Karpas-422 (cell line): ENCODE results near the gene FAM184B. TPM values are rescaled to one million over a fixed set of nuclear protein-coding genes. Genes with fewer than 3 reads are reported as not detected.

Experiments
- DNase-seq: peaks from one replicate; pipeline ENCODE4 v3.0.0-alpha.2; 2015
- H2AFZ ChIP-seq: fragments of 200-600 bp; sonication (generic); 2 replicates; pipeline ENCODE4 v1.6.1; 2014; ENCODE audit warnings: antibody characterized with exemption, low read length, mixed read lengths
- H3K27ac ChIP-seq: fragments of 200-600 bp; sonication (generic); 2 replicates; pipeline ENCODE4 v1.5.1; 2014; ENCODE audit warnings: mild to moderate bottlenecking, low read length, moderate library complexity
- H3K27me3 ChIP-seq: fragments of 200-600 bp; sonication (generic); 2 replicates; pipeline ENCODE4 v1.6.1; 2014; ENCODE audit warnings: low read length, mixed read lengths
- H3K36me3 ChIP-seq: fragments of 200-600 bp; sonication (generic); 2 replicates; pipeline ENCODE4 v1.6.1; 2014; ENCODE audit warnings: low read length, mixed read lengths; ENCODE audit not compliant: insufficient read depth
- H3K4me1 ChIP-seq: fragments of 200-600 bp; sonication (generic); 2 replicates; pipeline ENCODE4 v1.6.1; 2014; ENCODE audit warnings: mild to moderate bottlenecking, low read length, mixed read lengths
- H3K4me2 ChIP-seq: fragments of 200-600 bp; sonication (generic); 2 replicates; pipeline ENCODE4 v1.6.1; 2014; ENCODE audit warnings: low read length, low read depth, mild to moderate bottlenecking; ENCODE audit not compliant: poor library complexity, severe bottlenecking
- H3K4me3 ChIP-seq: fragments of 200-600 bp; sonication (generic); 2 replicates; pipeline ENCODE4 v1.5.1; 2014; ENCODE audit warnings: mild to moderate bottlenecking, antibody characterized with exemption, low read length, mixed read lengths
- H3K79me2 ChIP-seq: fragments of 200-600 bp; sonication (generic); 2 replicates; pipeline ENCODE4 v1.6.1; 2014; ENCODE audit warnings: mild to moderate bottlenecking, low read length, mixed read lengths
- H3K9ac ChIP-seq: fragments of 200-600 bp; sonication (generic); 2 replicates; pipeline ENCODE4 v1.6.0; 2014; ENCODE audit warnings: low read length
- H3K9me2 ChIP-seq: fragments of 200-600 bp; sonication (generic), shearing (Covaris generic); replicated peaks from 2 replicates; pipeline ENCODE4 v1.6.0; 2014; ENCODE audit warnings: mild to moderate bottlenecking, low read length, moderate library complexity; ENCODE audit not compliant: insufficient read depth
- H3K9me3 ChIP-seq: fragments of 300-700, 200-600 bp; sonication (generic); 2 replicates; pipeline ENCODE4 v1.6.1; 2014; ENCODE audit warnings: low read length, mixed read lengths
- H4K20me1 ChIP-seq: fragments of 200-600 bp; sonication (generic); 2 replicates; pipeline ENCODE4 v1.6.1; 2014; ENCODE audit warnings: mild to moderate bottlenecking, antibody characterized with exemption, low read length, low read depth; ENCODE audit not compliant: insufficient read depth
- total RNA-seq: library from RNA; depleted of rRNA; stranded (reverse); fragments of >200 nt; shearing (Covaris generic); gene quantifications from 2 replicates; pipeline ENCODE4 v1.2.3, GENCODE V29; 2014; ENCODE audit warnings: low replicate concordance

The FAM184B gene
- total RNA-seq, 1 experiment from 2014 or later = not detected

DNA sequence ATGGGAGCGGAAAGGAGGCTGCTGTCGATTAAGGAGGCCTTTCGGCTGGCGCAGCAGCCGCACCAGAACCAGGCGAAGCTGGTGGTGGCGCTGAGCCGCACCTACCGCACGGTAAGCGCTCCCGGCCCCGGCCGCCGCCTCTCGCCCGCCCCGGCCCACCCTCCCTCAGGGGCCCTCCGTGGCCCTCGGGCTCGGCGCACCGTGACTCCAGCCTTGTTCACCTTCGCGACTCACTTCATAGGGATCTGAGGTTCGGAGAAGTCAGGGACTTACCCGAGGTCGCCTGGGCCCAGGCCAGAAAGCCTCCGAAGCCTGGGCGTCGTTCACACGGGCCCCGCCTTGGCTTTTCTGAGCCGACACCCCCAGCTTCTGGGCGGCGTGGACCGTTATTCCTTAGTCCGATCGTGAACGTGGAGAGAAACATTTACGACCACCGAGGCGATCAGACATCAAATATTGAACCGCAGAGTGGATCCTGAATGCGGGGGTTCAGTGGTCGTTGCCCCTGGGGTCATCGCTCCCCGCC lies 29.7 kb upstream of the FAM184B start:
- peaks cover 48% of the 10 kb centered on the region for H3K4me1 ChIP-seq
- peak overlapping the region; percentile 84 for H3K9ac ChIP-seq
- DNase-seq = no peak
- peaks cover 35% of the 10 kb centered on the region for H4K20me1 ChIP-seq
- H3K36me3 ChIP-seq = peaks cover 57% of the 10 kb centered on the region
- peak overlapping the region; percentile 80 for H3K4me2 ChIP-seq
- peak overlapping the region; percentile 93 for H3K4me3 ChIP-seq
- H2AFZ ChIP-seq = no peak overlapping the region
- no peaks in the 10 kb centered on the region for H3K9me2 ChIP-seq
- no peaks in the 10 kb centered on the region for H3K27me3 ChIP-seq
- peaks cover 96% of the 10 kb centered on the region for H3K79me2 ChIP-seq
- H3K9me3 ChIP-seq = no peaks in the 10 kb centered on the region
- H3K27ac ChIP-seq = peak overlapping the region; percentile 64

- Histone ChIP-seq H3K36me3 (peaks cover 60% of the 10 kb centered on the region), H3K9me3 (no peaks in the 10 kb centered on the region), H4K20me1 (peaks cover 41% of the 10 kb centered on the region), H3K9me2 (no peaks in the 10 kb centered on the region), H2AFZ (no peak within 1 kb of the TSS), H3K4me2 (peak within 1 kb of the TSS; percentile 97), H3K27me3 (no peaks in the 10 kb centered on the region), H3K4me3 (peak within 1 kb of the TSS; percentile 93), H3K79me2 (peaks cover 96% of the 10 kb centered on the region), H3K27ac (peak within 1 kb of the TSS; percentile 81), H3K9ac (peak within 1 kb of the TSS; percentile 93), H3K4me1 (peaks cover 48% of the 10 kb centered on the region)
- peak; percentile 100 for DNase-seq
Measured at GRCh38 chr4:17810260-17811077, 29.0 kb upstream of the FAM184B start, which contains the start of the genes DCAF16 and NCAPG. Gene DCAF16 (minus strand): TSS chr4:17810757. CDS start chr4:17804141, 6,616 bp downstream. Gene NCAPG (plus strand): TSS chr4:17810979. CDS start chr4:17811078, 99 bp downstream.

- H3K4me3 ChIP-seq = peak overlapping the region; percentile 93
- peaks cover 98% of the 10 kb centered on the region for H3K79me2 ChIP-seq
- H3K9me2 ChIP-seq = no peaks in the 10 kb centered on the region
- peak overlapping the region; percentile 81 for H3K27ac ChIP-seq
- peaks cover 48% of the 10 kb centered on the region for H3K4me1 ChIP-seq
- peaks cover 61% of the 10 kb centered on the region for H3K36me3 ChIP-seq
- peaks cover 42% of the 10 kb centered on the region for H4K20me1 ChIP-seq
- no peak overlapping the region for H2AFZ ChIP-seq
- H3K9me3 ChIP-seq = no peaks in the 10 kb centered on the region
- DNase-seq = peak; percentile 57
- no peaks in the 10 kb centered on the region for H3K27me3 ChIP-seq
- H3K4me2 ChIP-seq = peak overlapping the region; percentile 97
- H3K9ac ChIP-seq = peak overlapping the region; percentile 93
Measured at GRCh38 chr4:17809667-17810066, 28.2 kb upstream of the FAM184B start.

DNA sequence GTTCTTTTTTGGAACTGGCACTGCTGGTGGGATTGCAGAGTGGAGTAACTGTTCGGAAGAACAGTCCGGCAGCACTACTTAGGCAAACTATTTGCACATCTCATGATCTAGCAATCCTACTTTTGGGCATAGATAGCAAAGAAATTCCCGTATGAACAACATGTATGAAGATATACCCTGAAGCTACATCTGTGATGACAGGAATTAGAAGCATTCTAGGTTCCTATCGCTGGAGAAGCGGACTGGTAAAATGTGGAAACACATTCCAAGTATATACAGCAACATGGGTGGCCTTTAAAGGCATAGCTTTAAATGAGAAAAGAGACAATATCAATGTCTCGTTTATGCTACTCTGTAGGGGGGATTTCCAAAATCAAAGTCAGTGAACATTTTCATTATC lies 26.0 kb upstream of the FAM184B start:
- Histone ChIP-seq H3K27ac (no peak overlapping the region), H3K27me3 (no peaks in the 10 kb centered on the region), H3K4me3 (peak overlapping the region; percentile 93), H3K4me1 (peaks cover 30% of the 10 kb centered on the region), H3K9me2 (no peaks in the 10 kb centered on the region), H3K79me2 (peaks cover 92% of the 10 kb centered on the region), H4K20me1 (peaks cover 47% of the 10 kb centered on the region), H2AFZ (no peak overlapping the region), H3K9ac (peak overlapping the region; percentile 27; the same call in 1 of the 2 replicates), H3K9me3 (no peaks in the 10 kb centered on the region), H3K4me2 (peak overlapping the region; percentile 97), H3K36me3 (peaks cover 60% of the 10 kb centered on the region)
- DNase-seq = no peak

DNA sequence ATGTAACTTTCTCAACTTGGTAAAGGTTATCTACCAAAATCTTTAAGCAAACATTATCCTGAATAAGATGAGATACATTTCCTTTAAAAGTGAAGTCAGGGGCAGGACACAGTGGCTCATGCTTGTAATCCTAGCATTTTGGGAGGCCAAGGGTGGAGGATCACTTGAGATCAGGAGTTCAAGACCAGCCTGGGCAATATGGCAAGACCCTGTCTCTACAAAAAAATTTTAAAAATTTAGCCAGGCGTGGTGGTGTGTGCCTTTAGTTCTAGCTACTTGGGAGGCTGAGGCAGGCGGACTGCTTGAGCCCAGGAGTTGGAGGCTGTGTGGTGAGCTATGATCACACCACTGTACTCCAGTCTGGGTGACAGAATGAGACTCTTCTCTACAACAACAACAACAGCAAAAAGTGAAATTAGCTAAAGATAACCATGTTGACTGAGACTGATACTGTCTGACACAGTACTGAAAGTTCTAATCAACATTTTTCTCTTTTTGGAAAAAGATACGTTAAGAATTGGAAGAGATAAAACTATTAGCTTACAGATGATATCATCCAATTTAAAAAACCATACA lies 24.2 kb upstream of the FAM184B start:
- Histone ChIP-seq H3K4me3 (no peak overlapping the region), H3K9me3 (no peaks in the 10 kb centered on the region), H3K9ac (no peak overlapping the region), H3K36me3 (peaks cover 66% of the 10 kb centered on the region), H3K79me2 (peaks cover 78% of the 10 kb centered on the region), H3K27me3 (no peaks in the 10 kb centered on the region), H3K4me1 (peaks cover 26% of the 10 kb centered on the region), H3K27ac (no peak overlapping the region), H3K9me2 (no peaks in the 10 kb centered on the region), H3K4me2 (no peak overlapping the region), H4K20me1 (peaks cover 47% of the 10 kb centered on the region), H2AFZ (no peak overlapping the region)
- no peak for DNase-seq

- H3K9me2 ChIP-seq = no peaks in the 10 kb centered on the region
- H3K27ac ChIP-seq = no peak overlapping the region
- H3K27me3 ChIP-seq = no peaks in the 10 kb centered on the region
- peaks cover 3% of the 10 kb centered on the region for H3K79me2 ChIP-seq
- H3K9me3 ChIP-seq = no peaks in the 10 kb centered on the region
- peaks cover 23% of the 10 kb centered on the region; the same call in 1 of the 2 replicates for H3K36me3 ChIP-seq
- no peak overlapping the region for H3K4me3 ChIP-seq
- H3K4me1 ChIP-seq = no peaks in the 10 kb centered on the region
- H2AFZ ChIP-seq = no peak overlapping the region
- no peak overlapping the region for H3K4me2 ChIP-seq
- no peak overlapping the region for H3K9ac ChIP-seq
- no peaks in the 10 kb centered on the region for H4K20me1 ChIP-seq
- no peak for DNase-seq
Measured at GRCh38 chr4:17797808-17798207, 16.4 kb upstream of the FAM184B start.

- Histone ChIP-seq H3K27ac (no peak overlapping the region), H3K79me2 (no peaks in the 10 kb centered on the region), H3K4me2 (no peak overlapping the region), H3K4me3 (no peak overlapping the region), H3K4me1 (no peaks in the 10 kb centered on the region), H3K36me3 (0 out of 2 replicates have a peak, but pooled peaks cover 6% of the 10 kb centered on the region), H3K9ac (no peak overlapping the region), H3K27me3 (no peaks in the 10 kb centered on the region), H4K20me1 (no peaks in the 10 kb centered on the region), H3K9me3 (no peaks in the 10 kb centered on the region), H3K9me2 (no peaks in the 10 kb centered on the region), H2AFZ (no peak overlapping the region)
- no peak for DNase-seq
Measured at GRCh38 chr4:17794730-17795129, 13.3 kb upstream of the FAM184B start.

DNA sequence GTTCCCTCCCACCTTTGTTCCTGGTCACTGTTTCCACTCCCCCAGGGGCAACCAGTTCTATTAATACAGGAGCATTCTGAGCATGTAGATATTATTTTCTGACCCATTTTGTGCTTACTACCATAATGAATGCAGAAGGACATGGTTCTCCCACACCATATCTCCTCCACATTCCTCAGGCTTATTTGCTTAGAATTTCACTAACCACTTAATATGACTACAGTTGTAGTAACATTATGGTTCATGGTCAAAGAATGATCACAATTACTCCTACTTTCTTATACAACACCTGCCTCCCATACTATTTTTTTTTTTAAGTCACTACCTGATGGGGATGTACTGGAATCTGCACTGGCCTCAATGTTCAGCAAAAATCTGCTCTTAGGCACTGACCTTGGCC lies 7.5 kb upstream of the FAM184B start:
- Histone ChIP-seq H4K20me1 (no peaks in the 10 kb centered on the region), H3K79me2 (no peaks in the 10 kb centered on the region), H3K9me3 (no peaks in the 10 kb centered on the region), H3K27ac (no peak overlapping the region), H3K27me3 (no peaks in the 10 kb centered on the region), H3K4me1 (no peaks in the 10 kb centered on the region), H3K4me3 (no peak overlapping the region), H3K9me2 (no peaks in the 10 kb centered on the region), H2AFZ (no peak overlapping the region), H3K4me2 (no peak overlapping the region), H3K36me3 (0 out of 2 replicates have a peak, but pooled peaks cover 4% of the 10 kb centered on the region), H3K9ac (no peak overlapping the region)
- no peak for DNase-seq
